Thyroid gland (tissue), 4 donors: ENCODE results near the gene KCNQ1.

Source experiments
- POLR2A ChIP-seq, 2 donors: fragments of 450-650 bp; IDR thresholded peaks; one replicate each; pipeline ENCODE4 v1.6.1; 2017; ENCODE audit warnings: antibody characterized with exemption in 2 of 2, mild to moderate bottlenecking in 2 of 2, moderate library complexity in 1 of 2
- TF ChIP-seq, protein P1 (sequence below), 6 experiments: fragments of 200-600 bp in 3 of 6; fragments of 450-650 bp in 3 of 6; sonication (generic) in 3 of 6; IDR thresholded peaks; one replicate each; pipeline ENCODE4 v1.5.1; 2016 to 2019; ENCODE audit warnings: antibody characterized with exemption in 6 of 6, mild to moderate bottlenecking in 2 of 6, inconsistent platforms in 1 of 6, moderate library complexity in 1 of 6

DNA sequence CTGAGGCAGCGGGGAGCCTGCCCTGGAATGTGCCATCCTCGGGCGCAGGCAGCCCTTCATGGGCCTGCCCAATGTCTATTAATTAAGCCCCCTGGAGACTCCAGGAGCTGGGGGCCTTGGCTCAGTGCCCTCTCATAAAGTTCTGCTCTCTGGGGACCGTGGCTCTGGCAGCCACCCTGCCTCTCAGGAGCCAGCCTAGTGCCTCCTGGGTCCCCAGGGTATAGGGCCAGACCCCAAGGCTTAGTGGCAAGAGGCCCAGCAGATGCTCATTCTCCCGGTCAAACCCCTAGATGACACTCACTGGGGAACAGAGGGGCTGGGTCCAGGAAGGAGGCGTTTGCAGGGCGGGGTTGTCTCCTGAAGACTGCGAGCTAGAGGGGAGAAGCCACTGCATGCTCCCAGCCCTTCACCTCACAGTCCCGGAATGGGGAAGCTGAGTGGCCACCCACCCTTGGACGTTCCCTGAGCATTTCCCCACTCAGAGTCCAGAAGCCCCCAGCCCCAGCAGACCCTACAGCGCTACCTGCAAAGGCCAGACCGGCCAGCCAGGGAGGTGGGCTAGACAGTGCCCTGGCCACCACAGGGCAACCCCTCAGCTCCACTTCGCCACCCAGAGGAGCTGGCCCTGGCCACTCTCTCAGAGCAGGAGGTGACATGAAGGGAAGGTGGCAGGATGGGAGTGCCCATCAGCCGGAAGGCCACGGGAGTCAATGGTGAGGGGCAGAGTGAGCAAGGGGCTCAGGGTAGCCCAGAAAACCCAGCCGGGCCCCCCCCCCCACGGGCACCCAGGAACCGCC, 357.8 kb downstream of the KCNQ1 start:
- TF ChIP-seq POLR2A (IDR thresholded peaks at IDR 0.05): no peak
- TF ChIP-seq, protein P1, sequence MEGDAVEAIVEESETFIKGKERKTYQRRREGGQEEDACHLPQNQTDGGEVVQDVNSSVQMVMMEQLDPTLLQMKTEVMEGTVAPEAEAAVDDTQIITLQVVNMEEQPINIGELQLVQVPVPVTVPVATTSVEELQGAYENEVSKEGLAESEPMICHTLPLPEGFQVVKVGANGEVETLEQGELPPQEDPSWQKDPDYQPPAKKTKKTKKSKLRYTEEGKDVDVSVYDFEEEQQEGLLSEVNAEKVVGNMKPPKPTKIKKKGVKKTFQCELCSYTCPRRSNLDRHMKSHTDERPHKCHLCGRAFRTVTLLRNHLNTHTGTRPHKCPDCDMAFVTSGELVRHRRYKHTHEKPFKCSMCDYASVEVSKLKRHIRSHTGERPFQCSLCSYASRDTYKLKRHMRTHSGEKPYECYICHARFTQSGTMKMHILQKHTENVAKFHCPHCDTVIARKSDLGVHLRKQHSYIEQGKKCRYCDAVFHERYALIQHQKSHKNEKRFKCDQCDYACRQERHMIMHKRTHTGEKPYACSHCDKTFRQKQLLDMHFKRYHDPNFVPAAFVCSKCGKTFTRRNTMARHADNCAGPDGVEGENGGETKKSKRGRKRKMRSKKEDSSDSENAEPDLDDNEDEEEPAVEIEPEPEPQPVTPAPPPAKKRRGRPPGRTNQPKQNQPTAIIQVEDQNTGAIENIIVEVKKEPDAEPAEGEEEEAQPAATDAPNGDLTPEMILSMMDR (IDR thresholded peaks at IDR 0.05): no peak
